GM19035 (cell line): ENCODE results near the gene GMPPA.

Source experiments
- ATAC-seq: cut with Tn5 transposase; IDR thresholded peaks from one replicate; pipeline ENCODE4 v1.9.1; 2021; ENCODE audit not compliant: unreplicated experiment

The GMPPA gene

DNA sequence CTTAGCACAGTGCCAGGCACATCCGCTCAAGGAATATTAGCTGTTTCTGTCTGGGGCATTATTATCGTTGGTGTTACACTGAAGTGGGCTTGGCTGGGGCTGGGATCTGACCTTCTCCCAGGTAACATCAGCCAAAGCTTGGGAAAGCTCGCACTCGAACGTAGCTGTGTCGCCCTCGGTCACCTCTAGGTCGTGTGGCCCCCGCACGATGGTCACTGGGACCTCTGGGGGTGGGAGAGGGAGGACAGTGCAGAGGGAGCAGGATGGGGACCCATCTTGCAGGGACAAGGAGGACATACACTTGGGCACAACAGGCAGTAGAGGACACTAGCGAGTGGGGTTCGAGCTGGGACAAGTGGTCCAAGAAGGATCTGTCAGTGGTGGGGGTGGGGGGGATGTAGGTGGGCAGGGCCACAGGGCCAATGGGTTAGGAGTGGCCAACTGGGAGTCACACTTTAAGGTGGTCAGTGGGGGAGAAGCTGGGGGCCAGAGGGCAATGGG, 54.8 kb downstream of the GMPPA start:
- no peak for ATAC-seq

DNA sequence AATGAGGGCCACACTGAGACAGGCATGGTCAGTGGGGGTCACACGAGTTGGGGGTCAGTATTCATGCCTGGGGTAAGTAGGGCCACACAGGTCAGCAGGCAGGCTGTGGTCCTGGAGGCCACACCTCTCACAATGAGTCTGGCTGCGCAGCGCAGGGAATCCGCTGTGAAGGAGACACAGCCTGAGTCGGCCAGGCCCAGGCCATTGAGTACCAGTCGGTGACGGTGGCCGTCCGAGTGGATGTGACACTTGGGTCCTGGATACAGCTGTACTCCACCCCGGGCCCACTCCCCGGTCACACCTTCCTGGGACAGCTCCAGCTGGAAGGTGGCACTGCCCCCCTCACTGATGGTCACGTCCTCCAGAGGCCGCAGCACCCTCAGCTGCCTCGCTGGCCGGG, 55.7 kb downstream of the GMPPA start:
- ATAC-seq, result no peak

DNA sequence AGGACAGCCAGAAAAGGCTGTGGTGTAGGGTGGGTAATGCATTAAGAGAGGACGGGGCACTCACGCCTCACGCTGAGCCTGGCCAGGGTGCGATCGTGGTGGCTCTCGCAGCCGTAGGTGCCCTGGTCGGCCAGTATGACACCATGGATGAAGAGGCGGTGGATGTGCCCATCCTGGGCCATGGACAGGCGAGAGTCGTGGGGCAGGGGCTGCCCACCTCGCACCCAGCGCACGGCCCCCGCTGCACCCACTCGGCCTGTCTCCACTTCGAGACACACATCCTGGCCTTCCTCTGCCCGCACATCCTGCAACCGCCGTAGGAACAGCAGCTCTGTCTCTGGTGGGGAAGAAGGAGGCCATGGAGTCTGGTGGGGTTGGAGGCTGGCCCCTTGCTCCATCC, 57.3 kb downstream of the GMPPA start:
- ATAC-seq, result no peak

DNA sequence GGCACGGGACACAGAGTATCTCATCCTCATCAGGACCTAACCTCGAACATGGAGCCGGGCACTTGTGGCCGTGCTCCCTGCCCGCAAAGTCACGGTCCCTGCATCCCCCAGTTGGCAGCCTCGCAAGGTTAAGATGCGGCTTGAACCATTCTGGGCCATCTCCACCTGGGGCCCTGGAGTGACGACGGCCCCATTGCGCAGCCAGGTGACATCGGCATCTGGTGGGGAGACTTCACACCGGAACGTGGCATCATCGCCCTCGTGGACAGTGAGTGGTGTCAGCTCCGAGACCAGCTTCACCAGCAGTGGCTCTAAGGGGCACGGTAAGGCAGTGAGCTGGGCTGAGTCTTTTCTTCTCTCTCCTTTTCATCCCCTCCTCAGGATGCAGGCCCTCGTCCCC, 57.7 kb downstream of the GMPPA start:
- no peak for ATAC-seq
